ENCODE results near the gene HMG20A.

GRCh38 chr15:77376770-77377169 is 43.9 kb upstream of the HMG20A start:
- no peak for TF ChIP-seq POLR2A (IDR thresholded peaks at IDR 0.05; ENCODE audit: low read length)
- TF ChIP-seq GATA1 (IDR thresholded peaks at IDR 0.05; ENCODE audit: low read depth, low read length), result no peak

Measured in erythroblast (primary cell).